DMS79 treated with DMSO at 0.1 percent for 48 hours (cell line): Measurements from ENCODE around the gene PFDN6.

Source experiments
- DNase-seq: peaks from one replicate; lab custom pipeline; 2025; lab: John Stamatoyannopoulos, UW

Gene PFDN6

GRCh38 chr6:33317419-33317668 is 27.9 kb downstream of the PFDN6 start:
- no peak for DNase-seq

GRCh38 chr6:33317669-33318425 is 28.4 kb downstream of the PFDN6 start, which contains the start of gene ZBTB22:
TSS of gene ZBTB22 (minus strand) at chr6:33317744. CDS start at chr6:33316916, 828 bp downstream.
- DNase-seq: peak; percentile 97

- DNase-seq: no peak
These were observed 29.1 kb downstream of the PFDN6 start for GRCh38 chr6:33318426-33319073.

GRCh38 chr6:33319939-33320314 is 30.5 kb downstream of the PFDN6 start:
- no peak for DNase-seq

DNA sequence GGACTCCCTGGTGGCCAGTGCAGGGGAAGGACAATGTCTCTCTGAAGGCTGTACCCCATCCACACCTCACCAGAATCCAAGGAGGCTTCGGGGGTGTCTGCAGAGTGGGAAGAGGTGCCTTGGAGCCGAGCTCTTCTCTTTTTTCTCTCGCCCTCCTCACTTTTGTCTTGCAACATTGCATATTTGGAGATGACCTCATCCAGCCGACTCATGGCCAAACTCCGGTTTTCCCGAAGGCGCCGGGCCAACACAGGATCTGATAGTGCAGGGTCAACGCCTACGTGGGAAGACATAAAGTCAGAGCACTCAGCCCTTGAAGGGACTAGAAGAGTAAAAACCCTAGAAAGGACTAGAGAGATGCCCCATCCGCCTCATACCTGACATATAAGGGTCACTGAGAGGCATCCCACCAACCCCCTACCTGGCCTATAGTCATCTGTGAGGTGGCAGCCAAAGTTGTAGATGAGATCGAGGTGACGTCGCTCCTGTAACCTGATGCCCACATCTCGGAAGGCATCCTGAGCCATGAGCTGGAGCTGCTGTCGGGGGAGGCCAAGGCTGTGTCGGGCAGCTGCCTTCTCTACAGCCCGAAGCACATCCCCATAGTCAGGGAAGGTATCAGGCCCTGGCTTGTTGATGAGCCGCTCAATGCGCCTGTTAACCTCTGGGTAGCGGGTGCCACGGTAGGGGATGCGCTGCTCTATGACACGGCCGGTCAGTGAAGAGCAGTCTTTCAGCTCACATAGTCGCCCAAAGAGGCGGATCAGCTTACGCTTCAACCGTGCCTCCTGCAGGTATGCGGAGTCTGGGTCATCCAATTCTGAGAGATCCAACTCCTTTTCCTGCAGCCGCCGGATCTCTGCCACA is 31.1 kb downstream of the PFDN6 start:
- no peak for DNase-seq

DNA sequence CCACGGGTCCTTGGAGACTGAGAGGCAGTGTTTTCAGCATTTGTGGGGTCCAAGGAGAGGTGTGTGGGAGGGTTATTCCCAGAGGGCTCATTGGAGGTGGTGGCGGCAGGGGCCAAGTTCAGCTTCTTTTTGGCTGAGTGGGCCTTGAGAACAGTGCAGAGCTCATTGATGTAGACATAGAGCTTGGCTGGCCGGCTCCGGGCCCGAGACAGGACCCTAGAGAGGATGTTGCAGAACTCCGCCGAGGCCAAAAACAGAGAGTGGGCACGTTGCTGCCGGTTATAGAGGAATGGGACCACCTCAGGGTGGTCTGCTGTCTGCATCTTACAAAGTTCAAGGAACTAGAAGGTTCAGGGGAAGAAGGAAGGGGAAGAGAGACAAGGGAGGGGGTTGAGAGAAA is 31.8 kb downstream of the PFDN6 start:
- DNase-seq: no peak

- DNase-seq: no peak
These were observed 34.2 kb downstream of the PFDN6 start for GRCh38 chr6:33323623-33323948.

- peak; percentile 61 for DNase-seq
These were observed 34.7 kb downstream of the PFDN6 start for GRCh38 chr6:33324125-33324524.

- no peak for DNase-seq
These were observed 39.7 kb downstream of the PFDN6 start for GRCh38 chr6:33329058-33329457.

GRCh38 chr6:33330736-33331135 is 41.3 kb downstream of the PFDN6 start:
- DNase-seq: no peak

GRCh38 chr6:33333666-33334065 is 44.3 kb downstream of the PFDN6 start:
- DNase-seq: no peak

GRCh38 chr6:33335916-33336315 is 46.5 kb downstream of the PFDN6 start:
- DNase-seq: no peak

DNA sequence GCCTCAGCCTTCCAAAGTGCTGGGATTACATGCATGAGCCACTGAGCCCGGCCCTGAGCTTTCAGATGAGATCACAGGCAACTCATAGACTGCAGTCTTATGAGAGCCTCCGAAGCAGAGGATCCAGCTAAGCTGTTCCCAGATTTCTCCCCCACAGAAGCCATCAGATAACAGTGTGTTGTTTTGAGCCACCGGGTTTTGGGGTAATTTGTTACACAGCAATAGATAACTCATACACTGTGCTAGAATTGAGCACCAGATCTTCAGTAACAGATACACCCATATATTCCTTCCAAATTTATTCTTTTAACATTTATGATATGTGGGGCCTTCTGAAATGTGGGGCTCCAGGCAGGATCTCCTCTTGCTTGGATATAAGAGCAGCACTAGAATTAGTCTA is 47.1 kb downstream of the PFDN6 start:
- no peak for DNase-seq

DNA sequence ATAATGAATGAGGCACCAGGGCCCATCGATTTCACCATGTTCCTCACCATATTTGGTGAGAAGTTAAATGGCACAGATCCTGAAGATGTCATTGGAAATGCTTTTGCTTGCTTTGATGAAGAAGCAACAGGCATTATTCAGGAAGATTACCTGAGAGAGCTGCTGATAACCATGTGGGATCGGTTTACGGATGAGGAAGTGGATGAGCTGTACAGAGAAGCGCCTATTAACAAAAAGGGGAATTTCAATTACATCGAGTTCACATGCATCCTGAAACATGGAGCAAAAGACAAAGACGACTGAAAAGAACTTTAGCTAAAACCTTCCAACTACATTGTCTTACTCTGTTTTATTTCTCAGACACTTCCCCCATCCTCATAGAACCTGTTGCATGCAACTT is 49.8 kb downstream of the PFDN6 start:
- no peak for DNase-seq
